Panc1 (cell line): ENCODE measurements around the gene GPR152. TPM values are rescaled to one million over a fixed set of nuclear protein-coding genes. Genes with fewer than 3 reads are reported as not detected.

ENCODE experiments used
- ATAC-seq: fragments of 200-7000 bp; cut with Tn5 transposase; 2 replicates; pipeline ENCODE4 v1.9.1; 2020; ENCODE audit warnings: mild to moderate bottlenecking, moderate library complexity
- BruUV-seq: library from RNA; stranded (reverse); fragments of 400-500 nt; replicated peaks from 2 replicates; lab custom pipeline; 2021; lab: Mats Ljungman, UMichigan
- CTCF ChIA-PET: fragments of 300-600 bp; sonication (Branson Sonifier 250); formaldehyde crosslinking; loops from one replicate; lab custom pipeline; 2022; ENCODE audit warnings: antibody characterized with exemption; lab: Charles Lee
- POLR2A ChIA-PET: fragments of 300-600 bp; sonication (Branson Sonifier 250); formaldehyde crosslinking; loops from one replicate; lab custom pipeline; 2022; ENCODE audit warnings: antibody characterized with exemption; lab: Charles Lee
- DNase-seq: peaks from one replicate; pipeline ENCODE4 v3.0.0-alpha.2; 2010; ENCODE audit warnings: low read depth, low spot score
- H3K27ac ChIP-seq: 2 replicates; pipeline ENCODE4 v1.5.1; 2011; ENCODE audit warnings: mild to moderate bottlenecking, low read length, inconsistent platforms
- H3K27me3 ChIP-seq: fragments of 200-500 bp; sonication (Bioruptor generic); 2 replicates; pipeline ENCODE4 v1.6.0; 2014; ENCODE audit warnings: low read length, inconsistent platforms; ENCODE audit not compliant: control insufficient read depth, insufficient read depth
- H3K36me3 ChIP-seq: fragments of 200-500 bp; sonication (Bioruptor generic); 2 replicates; pipeline ENCODE4 v1.5.1; 2014; ENCODE audit warnings: inconsistent platforms, mild to moderate bottlenecking, low read length, moderate library complexity; ENCODE audit not compliant: control insufficient read depth, insufficient read depth
- H3K4me1 ChIP-seq: 2 replicates; pipeline ENCODE4 v1.5.1; 2011; ENCODE audit warnings: inconsistent platforms, mild to moderate bottlenecking, low read length, moderate library complexity; ENCODE audit not compliant: control insufficient read depth, insufficient read depth
- H3K4me3 ChIP-seq, 2 experiments: 2 replicates each; pipeline ENCODE4 v1.5.1; 2011 to 2012; ENCODE audit warnings: low read depth in 2 of 2, low read length in 2 of 2, mild to moderate bottlenecking in 2 of 2, inconsistent platforms in 1 of 2, moderate library complexity in 1 of 2
- H3K9me3 ChIP-seq: fragments of 200-500 bp; sonication (Bioruptor generic); 2 replicates; pipeline ENCODE4 v1.5.1; 2014; ENCODE audit warnings: low read depth, mild to moderate bottlenecking, inconsistent platforms, low read length, moderate library complexity; ENCODE audit not compliant: control insufficient read depth, insufficient read depth
- CTCF ChIP-seq: fragments of 450-650 bp; IDR thresholded peaks from 2 replicates; pipeline ENCODE4 v1.5.1; 2017; ENCODE audit warnings: mild to moderate bottlenecking
- POLR2AphosphoS5 ChIP-seq: IDR thresholded peaks from 2 replicates; pipeline ENCODE4 v1.6.1; 2012; ENCODE audit warnings: mild to moderate bottlenecking, low read depth, low read length, moderate library complexity
- REST ChIP-seq, 2 experiments: IDR thresholded peaks; 2 replicates each; pipeline ENCODE4 v1.6.1; 2011 to 2012; ENCODE audit warnings: low read depth in 2 of 2, control low read depth in 1 of 2, low read length in 1 of 2, mild to moderate bottlenecking in 1 of 2, moderate library complexity in 1 of 2; ENCODE audit not compliant: insufficient read depth in 1 of 2
- SIN3A ChIP-seq: IDR thresholded peaks from 2 replicates; pipeline ENCODE4 v1.6.1; 2012; ENCODE audit warnings: low read depth, mild to moderate bottlenecking, low read length, moderate library complexity, borderline replicate concordance; ENCODE audit not compliant: insufficient read depth
- TCF7L2 ChIP-seq: IDR thresholded peaks from 2 replicates; pipeline ENCODE4 v1.6.1; 2011; ENCODE audit warnings: mild to moderate bottlenecking, low read depth, low read length, inconsistent platforms
- in situ Hi-C: cut with HindIII; loops from 2 replicates; pipeline ENCODE4 v1.10.0; 2016; ENCODE audit warnings: low sequenced_read_pairs, low pct_unique_long_range_greater_than_20kb
- intact Hi-C: fragments of 100-400 bp; cut with micrococcal nuclease; formaldehyde crosslinking; loops from one replicate; pipeline ENCODE4 v1.10.0; 2022; ENCODE audit not compliant: unreplicated experiment
- total RNA-seq: library from RNA; stranded (reverse); gene quantifications from one replicate; pipeline ENCODE4 v1.2.1, GENCODE V29; 2021; ENCODE audit not compliant: unreplicated experiment

Gene GPR152
- total RNA-seq, 1 experiment from 2014 or later = not detected

- peaks cover 18% of the 10 kb centered on the region for H3K4me1 ChIP-seq
- ChIA-PET POLR2A (no interaction called here), CTCF (interaction anchor here (2.1 kb wide), 1 partner anchor 9 kb away, joined by 9 read pairs; the partner anchor contains the start of gene PPP1CA)
- no peak overlapping the region for H3K4me3 ChIP-seq
- no peak for TF ChIP-seq CTCF
- TF ChIP-seq REST (IDR thresholded peaks at IDR 0.05; ENCODE audit: insufficient read depth in 1 of 2, low read depth in 2 of 2, low read length in 1 of 2) = 0 out of 4 replicates have a peak, but pooled peaks of 1 of the 2 experiments have one; percentile 13
- no peak for TF ChIP-seq TCF7L2
- TF ChIP-seq SIN3A = no peak
- H3K27me3 ChIP-seq = no peaks in the 10 kb centered on the region
- intact Hi-C loops = loop anchor here (5.0 kb wide), 1 partner anchor 97 kb away; the partner anchor contains the start of genes CDK2AP2 and PITPNM1
- DNase-seq (no peak), ATAC-seq (no peak)
- no peaks in the 10 kb centered on the region for H3K9me3 ChIP-seq
- no TSS peak for BruUV-seq
- in situ Hi-C loops = no loop called here
- H3K36me3 ChIP-seq = no peaks in the 10 kb centered on the region
- H3K27ac ChIP-seq = no peak overlapping the region
Measured at GRCh38 chr11:67410369-67410831, 42.1 kb downstream of the GPR152 start.

GRCh38 chr11:67409781-67410368 lies 42.7 kb downstream of the GPR152 start:
- no TSS peak for BruUV-seq
- CTCF ChIA-PET = no interaction called here
- Histone ChIP-seq H3K27ac (no peak overlapping the region), H3K4me1 (peaks cover 15% of the 10 kb centered on the region), H3K4me3 (no peak overlapping the region), H3K9me3 (no peaks in the 10 kb centered on the region), H3K36me3 (no peaks in the 10 kb centered on the region), H3K27me3 (no peaks in the 10 kb centered on the region)
- POLR2A ChIA-PET = no interaction called here
- in situ Hi-C loops = no loop called here
- ATAC-seq = no peak
- intact Hi-C loops = loop anchor here (5.0 kb wide), 1 partner anchor 97 kb away; the partner anchor contains the start of genes CDK2AP2 and PITPNM1
- TF ChIP-seq TCF7L2 = no peak
- no peak for TF ChIP-seq SIN3A
- no peak for TF ChIP-seq REST (IDR thresholded peaks at IDR 0.05; ENCODE audit: insufficient read depth in 1 of 2, low read depth in 2 of 2, low read length in 1 of 2)
- no peak for TF ChIP-seq POLR2AphosphoS5
- TF ChIP-seq CTCF = no peak
- no peak for DNase-seq
